H1 (cell line): Measurements from ENCODE around the gene SSB. TPM values are rescaled to one million over a fixed set of nuclear protein-coding genes. Genes with fewer than 3 reads are reported as not detected.
"Not testable (repeated sequence)": the region's sequence is repeated elsewhere in the genome, so short reads cannot be mapped to it uniquely, and the experiment has no call there.

Source experiments
- CTCF ChIA-PET: fragments of 300-600 bp; sonication (Branson Sonifier 250); formaldehyde crosslinking; loops from one replicate; lab custom pipeline; 2021; ENCODE audit not compliant: partially characterized antibody; lab: Charles Lee
- POLR2A ChIA-PET: fragments of 300-600 bp; sonication (Branson Sonifier 250); formaldehyde crosslinking; loops from one replicate; lab custom pipeline; 2021; ENCODE audit warnings: inconsistent platforms; ENCODE audit not compliant: partially characterized antibody; lab: Charles Lee
- DNase-seq, 2 experiments: peaks; one replicate each; pipeline versions ENCODE4 v3.0.0 to v3.0.0-alpha.2; 2010 to 2022; ENCODE audit warnings: low spot score in 2 of 2, low read depth in 1 of 2, mixed read lengths in 1 of 2
- FAIRE-seq: peaks from 2 replicates; lab custom pipeline; 2011; peaks lifted over from hg19 to GRCh38; lab: Jason Lieb, UNC
- H2AFZ ChIP-seq: 2 replicates; pipeline ENCODE4 v1.8.1; 2012; ENCODE audit warnings: low read length, inconsistent platforms
- H2AK5ac ChIP-seq: 2 replicates; pipeline ENCODE4 v1.6.1; 2013; ENCODE audit warnings: low read depth, low read length
- H2BK120ac ChIP-seq: replicated peaks from 2 replicates; pipeline ENCODE3; 2013; ENCODE audit warnings: low read depth, low read length, inconsistent platforms
- H2BK12ac ChIP-seq: 2 replicates; pipeline ENCODE4 v1.6.1; 2013; ENCODE audit warnings: low read depth, low read length
- H2BK15ac ChIP-seq: 2 replicates; pipeline ENCODE4 v1.6.1; 2013; ENCODE audit warnings: low read length
- H2BK20ac ChIP-seq: 2 replicates; pipeline ENCODE4 v1.6.1; 2013; ENCODE audit warnings: low read length
- H2BK5ac ChIP-seq: 2 replicates; pipeline ENCODE4 v1.6.1; 2013; ENCODE audit warnings: low read depth, low read length
- H3K14ac ChIP-seq: 2 replicates; pipeline ENCODE4 v1.6.1; 2013; ENCODE audit warnings: inconsistent platforms; ENCODE audit not compliant: insufficient read length
- H3K18ac ChIP-seq: 2 replicates; pipeline ENCODE4 v1.6.1; 2013; ENCODE audit warnings: low read length; ENCODE audit errors: extremely low read depth
- H3K23ac ChIP-seq: 2 replicates; pipeline ENCODE4 v1.6.1; 2013; ENCODE audit warnings: inconsistent platforms; ENCODE audit not compliant: insufficient read length
- H3K23me2 ChIP-seq: 2 replicates; pipeline ENCODE4 v1.6.1; 2013; ENCODE audit warnings: low read depth, low read length
- H3K27ac ChIP-seq: 2 replicates; pipeline ENCODE4 v1.6.1; 2011; ENCODE audit warnings: low read depth, low read length, inconsistent platforms
- H3K27me3 ChIP-seq, 4 experiments: replicated peaks in 1 of 4; 1 replicate in 1 of 4; 2 replicates in 3 of 4; pipeline versions ENCODE4 v1.6.1 to v1.8.1; 2011 to 2013; ENCODE audit warnings: low read length in 3 of 4, mild to moderate bottlenecking in 3 of 4, inconsistent platforms in 2 of 4, mixed read lengths in 2 of 4, moderate library complexity in 1 of 4; ENCODE audit not compliant: control insufficient read depth in 3 of 4, insufficient read depth in 3 of 4; ENCODE audit errors: extremely low read depth in 1 of 4
- H3K36me3 ChIP-seq, 4 experiments: 2 replicates each; pipeline versions ENCODE4 v1.6.1 to v1.8.1; 2011 to 2013; ENCODE audit warnings: mild to moderate bottlenecking in 4 of 4, low read length in 3 of 4, moderate library complexity in 2 of 4, control low read depth in 1 of 4, inconsistent platforms in 1 of 4; ENCODE audit not compliant: insufficient read depth in 4 of 4, control insufficient read depth in 2 of 4
- H3K4ac ChIP-seq: replicated peaks from 2 replicates; pipeline ENCODE3; 2013; ENCODE audit warnings: low read length, low read depth, mixed read lengths, inconsistent platforms; ENCODE audit not compliant: insufficient read length
- H3K4me1 ChIP-seq, 4 experiments: replicated peaks in 1 of 4; 1 replicate in 1 of 4; 2 replicates in 3 of 4; pipeline versions ENCODE4 v1.6.1 to v1.8.1; 2011 to 2013; ENCODE audit warnings: low read length in 3 of 4, inconsistent platforms in 2 of 4, mixed read lengths in 1 of 4; ENCODE audit not compliant: insufficient read depth in 4 of 4, control insufficient read depth in 3 of 4
- H3K4me2 ChIP-seq, 2 experiments: 2 replicates each; pipeline versions ENCODE4 v1.6.1 to v1.8.1; 2011 to 2013; ENCODE audit warnings: low read depth in 2 of 2, low read length in 2 of 2, control low read depth in 1 of 2, inconsistent platforms in 1 of 2, mild to moderate bottlenecking in 1 of 2; ENCODE audit not compliant: insufficient read depth in 1 of 2
- H3K4me3 ChIP-seq, 4 experiments: fragments of 200-600, 300-600 bp in 1 of 4; sonication (generic), shearing (Covaris generic), sonication (Bioruptor Twin) in 1 of 4; 2 replicates each; pipeline versions ENCODE4 v1.5.1 to v1.8.1; 2011 to 2016; ENCODE audit warnings: low read length in 4 of 4, low read depth in 3 of 4, control low read depth in 2 of 4, inconsistent platforms in 2 of 4, mild to moderate bottlenecking in 2 of 4, mixed read lengths in 1 of 4, moderate library complexity in 1 of 4; ENCODE audit not compliant: insufficient read depth in 2 of 4; ENCODE audit errors: extremely low read depth in 1 of 4
- H3K56ac ChIP-seq: replicated peaks from 2 replicates; pipeline ENCODE3; 2013; ENCODE audit warnings: low read depth, mild to moderate bottlenecking, mixed read lengths, low read length, inconsistent platforms; ENCODE audit not compliant: insufficient read length
- H3K79me1 ChIP-seq: 2 replicates; pipeline ENCODE4 v1.6.1; 2013; ENCODE audit warnings: low read depth, low read length, control low read depth
- H3K79me2 ChIP-seq, 2 experiments: 2 replicates each; pipeline versions ENCODE4 v1.6.1 to v1.8.1; 2012 to 2013; ENCODE audit warnings: low read length in 2 of 2, mild to moderate bottlenecking in 2 of 2, inconsistent platforms in 1 of 2; ENCODE audit not compliant: insufficient read depth in 2 of 2, control insufficient read depth in 1 of 2
- H3K9ac ChIP-seq, 4 experiments: replicated peaks in 1 of 4; 1 replicate in 1 of 4; 2 replicates in 3 of 4; pipeline versions ENCODE4 v1.6.1 to v1.8.1; 2011 to 2013; ENCODE audit warnings: low read depth in 3 of 4, low read length in 3 of 4, control low read depth in 2 of 4, mild to moderate bottlenecking in 2 of 4, moderate library complexity in 2 of 4, inconsistent platforms in 1 of 4; ENCODE audit errors: extremely low read depth in 1 of 4
- H3K9me3 ChIP-seq, 2 experiments: 2 replicates each; pipeline versions ENCODE4 v1.6.1 to v1.8.1; 2012 to 2013; ENCODE audit warnings: mild to moderate bottlenecking in 2 of 2, moderate library complexity in 2 of 2, control low read depth in 1 of 2, inconsistent platforms in 1 of 2, low read depth in 1 of 2, low read length in 1 of 2, mixed read lengths in 1 of 2; ENCODE audit not compliant: insufficient read depth in 2 of 2
- H4K20me1 ChIP-seq, 2 experiments: replicated peaks in 1 of 2; 2 replicates each; pipeline versions ENCODE3 to v1.8.1; 2011 to 2013; ENCODE audit warnings: inconsistent platforms in 2 of 2, low read length in 2 of 2, mild to moderate bottlenecking in 1 of 2; ENCODE audit not compliant: insufficient read depth in 2 of 2, control insufficient read depth in 1 of 2
- H4K5ac ChIP-seq: 2 replicates; pipeline ENCODE4 v1.6.1; 2013; ENCODE audit warnings: low read length, low read depth, mixed read lengths, inconsistent platforms; ENCODE audit not compliant: insufficient read length
- H4K8ac ChIP-seq: 2 replicates; pipeline ENCODE4 v1.8.0; 2013; ENCODE audit warnings: mild to moderate bottlenecking, moderate library complexity, low read length, inconsistent platforms; ENCODE audit not compliant: insufficient read depth; ENCODE audit errors: extremely low read depth
- H4K91ac ChIP-seq: replicated peaks from 2 replicates; pipeline ENCODE3; 2013; ENCODE audit warnings: low read length, mixed read lengths, inconsistent platforms; ENCODE audit not compliant: insufficient read length
- CHD2 ChIP-seq: IDR thresholded peaks from 2 replicates; pipeline ENCODE4 v1.6.1; 2012; ENCODE audit warnings: low read length, improper control_type of control experiment
- GABPA ChIP-seq: IDR thresholded peaks from 2 replicates; pipeline ENCODE4 v1.6.1; 2011; ENCODE audit warnings: mild to moderate bottlenecking, low read length, moderate library complexity, borderline replicate concordance; ENCODE audit not compliant: insufficient read depth
- JUN ChIP-seq: IDR thresholded peaks from 2 replicates; pipeline ENCODE4 v1.6.1; 2011; ENCODE audit warnings: low read depth, mild to moderate bottlenecking, improper control_type of control experiment, low read length
- KDM4A ChIP-seq: IDR thresholded peaks from one replicate; pipeline ENCODE4 v1.7.1; 2012; ENCODE audit warnings: low read depth, mild to moderate bottlenecking, moderate library complexity, low read length, inconsistent platforms; ENCODE audit not compliant: severe bottlenecking
- polyA plus RNA-seq, 7 experiments: library from polyadenylated mRNA; depleted of rRNA in 3 of 7; stranded (reverse) in 5 of 7; unstranded in 2 of 7; fragments of >200 nt in 5 of 7; fragments of 200-250 nt in 2 of 7; gene quantifications; 1 replicate in 5 of 7; 2 replicates in 1 of 7; 4 replicates in 1 of 7; pipeline versions ENCODE4 v1.2.1 to v1.2.3, GENCODE V29; 2011 to 2013; ENCODE audit warnings: missing spikeins in 2 of 7, mixed read lengths in 2 of 7
- total RNA-seq: library from RNA; stranded (reverse); fragmentation: NEBNext Ultra II Directional; extraction: Animal tissue kit (Norgen Biotek cat#: 25700); gene quantifications from 2 replicates; pipeline ENCODE4 v1.2.1, GENCODE V29; 2021

The SSB gene
- total and polyA plus RNA-seq, 2 of the 8 experiments (the other 6 are each of a cell fraction or from before 2014, with no cell fraction given) = 60.8 to 270 TPM

DNA sequence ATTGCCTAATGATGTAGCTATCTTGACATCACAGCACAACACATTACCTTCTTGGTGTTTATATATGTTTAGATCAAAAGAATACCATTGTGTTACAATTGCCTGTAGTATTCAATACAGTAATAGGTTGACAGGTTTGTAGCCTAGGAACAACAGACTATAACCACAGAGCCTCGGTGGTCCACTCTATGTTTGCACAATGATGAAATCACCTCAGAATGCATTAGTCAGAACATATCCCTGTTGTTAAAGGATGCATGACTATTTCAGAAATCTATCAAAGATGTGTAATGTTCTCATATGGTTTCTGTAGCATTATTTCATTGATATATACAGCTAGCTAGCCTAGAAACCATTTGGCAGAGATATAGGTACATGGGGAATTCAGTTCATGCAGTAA is 17.2 kb downstream of the SSB start (continued):
- TF ChIP-seq GABPA = no peak
- TF ChIP-seq CHD2 = no peak
- TF ChIP-seq JUN = no peak
- TF ChIP-seq KDM4A = no peak

DNA sequence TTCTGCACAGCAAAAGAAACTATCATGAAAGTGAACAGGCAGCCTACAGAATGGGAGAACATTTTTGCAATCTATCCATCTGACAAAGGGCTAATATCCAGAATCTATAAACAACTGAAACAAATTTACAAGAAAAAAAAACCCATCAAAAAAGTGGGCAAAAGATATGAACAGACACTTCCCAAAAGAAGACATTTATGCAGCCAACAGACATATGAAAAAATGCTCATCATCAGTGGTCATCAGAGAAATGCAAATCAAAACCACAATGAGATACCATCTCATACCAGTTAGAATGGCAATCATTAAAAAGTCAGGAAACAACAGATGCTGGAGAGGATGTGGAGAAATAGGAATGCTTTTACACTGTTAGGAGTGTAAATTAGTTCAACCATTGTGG is 18.3 kb downstream of the SSB start:
- H3K14ac ChIP-seq, FAIRE-seq, H4K91ac ChIP-seq, H3K27ac ChIP-seq, POLR2A ChIA-PET, H3K56ac ChIP-seq, H3K4me1 ChIP-seq, H2BK15ac ChIP-seq, H3K23ac ChIP-seq, DNase-seq, H3K79me2 ChIP-seq, H4K8ac ChIP-seq, H3K9ac ChIP-seq, H4K5ac ChIP-seq, H3K4me3 ChIP-seq, H3K4ac ChIP-seq, H2BK120ac ChIP-seq, H2AK5ac ChIP-seq, H3K9me3 ChIP-seq, H2BK12ac ChIP-seq, H3K79me1 ChIP-seq, H2BK5ac ChIP-seq, H2BK20ac ChIP-seq, H2AFZ ChIP-seq, H4K20me1 ChIP-seq, H3K4me2 ChIP-seq, H3K23me2 ChIP-seq, H3K27me3 ChIP-seq, CTCF ChIA-PET, H3K18ac ChIP-seq: not testable (repeated sequence)
- H3K36me3 ChIP-seq = peaks cover 7 to 75% (median 31%) of the 10 kb centered on the region in 4 experiments; a peak in 7 of 8 replicates
